Measurements from ENCODE around the gene PPP1R1C.

- TF ChIP-seq POLR2A (IDR thresholded peaks at IDR 0.05): no peak
- no peak for TF ChIP-seq CTCF (IDR thresholded peaks at IDR 0.05)
Measured at GRCh38 chr2:181992776-181993175, 7.1 kb downstream of the PPP1R1C start.
